IPS-15b (cell line): ENCODE results near the gene OR5AS1.
"Not testable (repeated sequence)": the region's sequence is repeated elsewhere in the genome, so short reads cannot be mapped to it uniquely, and the experiment has no call there.

Experiments
- H3K27me3 ChIP-seq: one replicate; pipeline ENCODE4 v1.6.1; 2013; ENCODE audit warnings: low read length; ENCODE audit not compliant: control insufficient read depth, insufficient read depth
- H3K36me3 ChIP-seq: one replicate; pipeline ENCODE4 v1.6.1; 2013; ENCODE audit warnings: low read length; ENCODE audit not compliant: control insufficient read depth, insufficient read depth
- H3K4me1 ChIP-seq: one replicate; pipeline ENCODE4 v1.6.1; 2013; ENCODE audit warnings: mild to moderate bottlenecking, low read length; ENCODE audit not compliant: control insufficient read depth, insufficient read depth
- H3K4me3 ChIP-seq: one replicate; pipeline ENCODE4 v1.5.1; 2013; ENCODE audit warnings: low read depth, low read length
- H3K9ac ChIP-seq: one replicate; pipeline ENCODE4 v1.6.1; 2013; ENCODE audit warnings: low read depth, mild to moderate bottlenecking, low read length
- H3K9me3 ChIP-seq: one replicate; pipeline ENCODE4 v1.6.1; 2013; ENCODE audit warnings: mild to moderate bottlenecking, low read length; ENCODE audit not compliant: control insufficient read depth, insufficient read depth

Gene OR5AS1

GRCh38 chr11:56027354-56027753 is at the start of gene OR5AS1:
Gene OR5AS1, plus strand, starts transcription at chr11:56027654. Its CDS starts 2,765 bp downstream, at chr11:56030419.
- no peak within 1 kb of the TSS for H3K4me3 ChIP-seq
- no peaks in the 10 kb centered on the region for H3K36me3 ChIP-seq
- H3K9me3 ChIP-seq: no peaks in the 10 kb centered on the region
- no peaks in the 10 kb centered on the region for H3K4me1 ChIP-seq
- H3K27me3 ChIP-seq: no peaks in the 10 kb centered on the region
- no peak within 1 kb of the TSS for H3K9ac ChIP-seq

- H3K9me3 ChIP-seq: no peaks in the 10 kb centered on the region
- H3K4me3 ChIP-seq: no peak within 1 kb of the TSS
- H3K36me3 ChIP-seq: no peaks in the 10 kb centered on the region
- no peak within 1 kb of the TSS for H3K9ac ChIP-seq
- H3K27me3 ChIP-seq: no peaks in the 10 kb centered on the region
- H3K4me1 ChIP-seq: peaks cover 7% of the 10 kb centered on the region
Measured at GRCh38 chr11:55994525-55994924, 32.9 kb upstream of the OR5AS1 start, which contains the start of gene OR5F1. Gene OR5F1, minus strand, starts transcription at chr11:55994625. Its CDS starts 0 bp downstream, at chr11:55994625.

GRCh38 chr11:56010716-56011115 is 16.7 kb upstream of the OR5AS1 start:
- no peak overlapping the region for H3K9ac ChIP-seq
- no peaks in the 10 kb centered on the region for H3K9me3 ChIP-seq
- H3K36me3 ChIP-seq: no peaks in the 10 kb centered on the region
- H3K27me3 ChIP-seq: no peaks in the 10 kb centered on the region
- H3K4me3 ChIP-seq: no peak overlapping the region
- H3K4me1 ChIP-seq: no peaks in the 10 kb centered on the region

- no peaks in the 10 kb centered on the region for H3K36me3 ChIP-seq
Measured at GRCh38 chr11:56013805-56014204, 13.6 kb upstream of the OR5AS1 start.

GRCh38 chr11:56045538-56045937 is 18.1 kb downstream of the OR5AS1 start:
- no peak overlapping the region for H3K9ac ChIP-seq
- H3K9me3 ChIP-seq: no peaks in the 10 kb centered on the region
- no peaks in the 10 kb centered on the region for H3K4me1 ChIP-seq
- no peaks in the 10 kb centered on the region for H3K36me3 ChIP-seq
- no peak overlapping the region for H3K4me3 ChIP-seq
- no peaks in the 10 kb centered on the region for H3K27me3 ChIP-seq

More at GRCh38 chr11:56013805-56014204, 13.6 kb upstream of the OR5AS1 start:
- Histone ChIP-seq H3K9ac (no peak overlapping the region), H3K27me3 (no peaks in the 10 kb centered on the region), H3K9me3 (no peaks in the 10 kb centered on the region), H3K4me1 (no peaks in the 10 kb centered on the region), H3K4me3 (no peak overlapping the region)

- no peaks in the 10 kb centered on the region for H3K9me3 ChIP-seq
- H3K36me3 ChIP-seq: no peaks in the 10 kb centered on the region
Measured at GRCh38 chr11:56048480-56048879, 21.0 kb downstream of the OR5AS1 start.

GRCh38 chr11:56049487-56049886 is 22.0 kb downstream of the OR5AS1 start:
- Histone ChIP-seq H3K36me3 (no peaks in the 10 kb centered on the region), H3K9ac (no peak overlapping the region), H3K4me1 (no peaks in the 10 kb centered on the region), H3K27me3 (no peaks in the 10 kb centered on the region), H3K4me3 (no peak overlapping the region), H3K9me3 (no peaks in the 10 kb centered on the region)

More at GRCh38 chr11:56048480-56048879, 21.0 kb downstream of the OR5AS1 start:
- Histone ChIP-seq H3K27me3 (no peaks in the 10 kb centered on the region), H3K4me1 (no peaks in the 10 kb centered on the region), H3K9ac (no peak overlapping the region), H3K4me3 (no peak overlapping the region)

GRCh38 chr11:56056366-56056765 is 28.9 kb downstream of the OR5AS1 start:
- peaks cover 15% of the 10 kb centered on the region for H3K4me1 ChIP-seq
- not testable (repeated sequence) for H3K4me3 ChIP-seq, H3K9me3 ChIP-seq, H3K27me3 ChIP-seq, H3K36me3 ChIP-seq, H3K9ac ChIP-seq

- peaks cover 15% of the 10 kb centered on the region for H3K4me1 ChIP-seq
- not testable (repeated sequence) for H3K9ac ChIP-seq, H3K36me3 ChIP-seq, H3K9me3 ChIP-seq, H3K4me3 ChIP-seq, H3K27me3 ChIP-seq
Measured at GRCh38 chr11:56057661-56058237, 30.3 kb downstream of the OR5AS1 start.

GRCh38 chr11:56058260-56058780 is 30.9 kb downstream of the OR5AS1 start:
- not testable (repeated sequence) for H3K36me3 ChIP-seq, H3K4me3 ChIP-seq, H3K27me3 ChIP-seq, H3K9ac ChIP-seq, H3K9me3 ChIP-seq
- H3K4me1 ChIP-seq: peaks cover 15% of the 10 kb centered on the region

GRCh38 chr11:56066980-56067379 is 39.5 kb downstream of the OR5AS1 start:
- H3K9me3 ChIP-seq: no peaks in the 10 kb centered on the region
- H3K9ac ChIP-seq: no peak overlapping the region
- H3K4me3 ChIP-seq: no peak overlapping the region
- H3K36me3 ChIP-seq: no peaks in the 10 kb centered on the region
- no peaks in the 10 kb centered on the region for H3K27me3 ChIP-seq
- H3K4me1 ChIP-seq: no peaks in the 10 kb centered on the region
